Inferior parietal cortex (tissue), 1 donor: ENCODE results near the gene MPO.

ENCODE experiments used
- DNase-seq: peaks from one replicate; pipeline ENCODE4 v3.0.0-alpha.2; 2016; ENCODE audit errors: extremely low spot score

Gene MPO

DNA sequence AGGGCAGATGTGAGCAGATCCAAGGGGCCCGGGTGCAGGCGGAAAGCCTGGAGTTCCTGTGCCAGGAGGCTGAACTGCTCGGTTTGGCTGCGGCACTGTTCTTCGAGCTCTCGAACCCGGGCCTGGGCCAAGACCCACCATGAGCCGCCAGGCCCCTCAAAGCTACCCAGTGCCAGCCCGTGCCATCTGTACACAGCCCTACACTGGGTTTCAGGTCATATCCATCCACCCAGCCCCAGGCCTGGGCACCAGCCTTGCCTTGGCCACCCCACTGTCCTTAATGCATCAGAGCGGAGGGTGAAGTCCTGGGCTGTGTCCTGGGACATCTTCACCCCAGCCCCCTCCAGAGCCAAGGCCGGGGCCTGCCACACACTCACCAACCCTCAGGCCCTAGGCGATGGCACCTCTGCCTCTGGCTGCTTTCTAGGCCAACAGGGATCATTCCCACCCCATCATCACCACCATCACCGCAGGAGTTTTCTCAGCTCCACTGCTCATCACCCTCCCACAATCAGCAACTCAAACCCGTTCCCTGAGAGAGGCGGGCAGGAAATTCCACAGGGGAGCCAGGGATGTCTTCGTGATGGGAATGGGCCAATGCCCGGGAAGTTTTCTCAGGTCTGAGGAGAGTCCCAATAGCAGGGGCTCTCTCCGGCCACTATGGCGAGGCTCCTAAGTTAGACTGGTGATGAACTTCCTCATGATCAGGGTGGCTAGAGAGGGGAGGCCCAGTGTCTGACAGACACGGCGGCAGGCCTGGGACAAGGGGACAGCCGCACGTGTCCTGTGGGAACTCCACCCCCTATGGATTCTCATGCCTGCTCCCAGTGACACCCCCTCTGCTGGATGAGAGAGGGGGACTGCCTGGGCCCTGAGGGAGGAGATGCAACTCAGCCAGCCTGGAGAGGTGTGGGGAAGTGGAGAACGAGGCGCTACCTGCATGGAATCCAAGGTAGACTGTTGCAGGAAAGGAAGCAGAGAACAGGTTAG, 38.7 kb upstream of the MPO start:
- no peak for DNase-seq

DNA sequence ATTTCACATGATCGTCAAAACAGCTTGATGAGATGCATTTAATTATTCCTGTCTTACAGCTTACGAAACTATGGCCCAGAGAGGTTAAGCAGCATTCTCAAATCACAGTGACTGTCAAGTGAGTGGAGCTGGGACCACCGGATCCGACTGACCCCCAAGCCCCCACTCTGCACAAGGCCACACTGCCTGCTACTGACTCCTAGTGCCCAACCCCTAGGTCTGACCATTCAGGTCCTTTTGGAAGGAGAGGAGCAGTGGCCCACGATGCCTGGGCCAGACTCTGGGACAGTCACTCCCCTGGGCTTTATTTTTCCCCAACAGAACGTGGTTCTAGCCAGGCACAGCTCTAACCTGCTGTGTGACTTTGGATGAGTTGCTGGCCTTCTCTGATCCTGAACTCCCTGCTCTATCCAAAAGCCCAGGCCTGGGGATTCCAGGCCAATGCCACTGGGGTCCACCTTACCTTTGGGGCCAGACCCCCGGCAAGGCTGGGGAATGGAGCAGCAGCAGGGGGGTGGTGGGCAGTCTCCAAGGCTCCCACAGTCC, 38.0 kb upstream of the MPO start:
- DNase-seq: no peak

GRCh38 chr17:58318065-58318481, 37.3 kb upstream of the MPO start:
- no peak for DNase-seq

DNA sequence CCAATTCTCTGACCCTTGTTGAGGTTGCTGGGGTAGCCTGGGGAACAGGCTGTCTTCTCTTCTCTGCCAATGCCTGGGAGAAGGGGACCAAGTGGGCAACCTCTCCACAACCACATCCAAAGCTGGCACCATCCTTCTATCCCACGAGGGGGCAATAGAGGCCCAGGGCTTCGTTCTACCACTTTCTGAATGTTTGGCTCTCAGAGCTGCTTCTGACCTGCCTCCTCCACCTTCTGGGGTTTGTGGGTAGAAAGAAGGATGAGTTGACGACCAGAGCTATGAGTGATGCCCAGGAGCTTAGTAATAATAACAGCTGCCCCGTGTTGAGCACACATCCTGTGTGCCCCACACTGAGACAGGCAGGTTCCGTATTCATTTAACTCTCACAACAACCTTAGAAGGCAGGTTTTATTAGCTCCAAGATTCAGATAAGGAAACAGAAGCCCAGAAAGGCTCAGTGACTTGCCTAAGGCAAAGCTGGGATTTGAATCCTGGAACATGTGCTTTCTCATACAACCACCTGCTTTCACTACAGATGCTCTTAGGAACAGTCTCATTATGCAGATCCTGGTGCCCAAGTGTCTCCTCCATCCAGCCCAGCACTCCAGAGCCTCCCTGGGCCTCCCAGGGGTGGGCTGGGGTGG, 36.8 kb upstream of the MPO start:
- no peak for DNase-seq

DNA sequence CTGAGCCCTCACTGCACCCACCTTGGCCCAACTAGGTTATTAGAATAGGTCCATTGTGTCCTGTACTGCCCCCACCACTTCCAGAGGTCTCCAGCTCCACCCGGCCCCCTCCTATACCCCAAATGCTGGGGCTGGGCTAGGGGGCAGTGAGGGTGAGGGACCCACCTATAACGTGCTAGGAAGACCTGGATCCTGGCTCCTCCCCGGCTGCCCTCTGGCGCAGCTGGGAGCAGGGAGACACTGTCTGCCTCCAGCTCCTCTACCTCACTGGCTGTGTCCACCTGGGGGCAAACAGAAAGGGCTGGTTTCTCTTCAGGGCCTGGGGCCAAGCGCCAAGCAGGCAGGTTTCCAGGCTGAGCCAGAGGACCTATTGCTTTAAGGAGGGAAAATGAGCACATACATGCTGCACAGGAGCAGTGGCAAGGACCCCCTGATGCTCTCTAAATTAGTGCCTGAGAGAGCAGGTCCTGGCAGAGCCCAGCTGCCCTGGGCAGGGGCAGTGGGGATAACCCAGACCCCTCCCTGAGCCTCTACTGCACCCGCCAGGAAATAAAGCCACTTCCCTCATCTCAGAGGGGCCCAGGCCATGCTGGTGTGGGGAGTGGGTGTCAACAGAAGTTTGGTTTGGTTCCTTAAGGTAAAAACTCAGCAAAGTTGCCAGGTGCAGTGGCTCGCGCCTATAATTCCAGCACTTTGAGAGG, 35.7 kb upstream of the MPO start:
- no peak for DNase-seq

- no peak for DNase-seq
Observed at GRCh38 chr17:58315750-58316149, 35.0 kb upstream of the MPO start.

DNA sequence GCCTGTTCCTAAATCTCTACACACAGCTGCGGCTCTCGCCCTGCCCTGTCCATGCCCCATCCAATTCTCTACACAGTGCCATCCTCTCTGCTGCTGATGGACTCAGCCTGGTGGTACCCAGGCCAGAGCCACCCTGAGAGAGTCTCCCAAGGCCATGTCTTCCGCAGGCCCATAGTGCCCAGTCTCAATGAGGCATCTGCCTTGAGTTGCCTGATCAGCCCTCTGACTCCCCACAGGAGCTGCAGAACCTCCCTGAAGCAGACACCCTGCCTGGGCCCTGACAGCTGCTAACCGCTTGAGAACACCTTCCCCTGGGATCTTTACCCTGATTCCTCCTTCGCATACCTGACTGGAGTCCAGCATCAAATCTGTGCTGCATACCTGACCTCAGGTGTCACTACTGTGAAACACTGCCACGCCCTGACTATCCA, 34.6 kb upstream of the MPO start:
- no peak for DNase-seq

- DNase-seq: no peak
Observed at GRCh38 chr17:58314706-58315015, 33.9 kb upstream of the MPO start.

DNA sequence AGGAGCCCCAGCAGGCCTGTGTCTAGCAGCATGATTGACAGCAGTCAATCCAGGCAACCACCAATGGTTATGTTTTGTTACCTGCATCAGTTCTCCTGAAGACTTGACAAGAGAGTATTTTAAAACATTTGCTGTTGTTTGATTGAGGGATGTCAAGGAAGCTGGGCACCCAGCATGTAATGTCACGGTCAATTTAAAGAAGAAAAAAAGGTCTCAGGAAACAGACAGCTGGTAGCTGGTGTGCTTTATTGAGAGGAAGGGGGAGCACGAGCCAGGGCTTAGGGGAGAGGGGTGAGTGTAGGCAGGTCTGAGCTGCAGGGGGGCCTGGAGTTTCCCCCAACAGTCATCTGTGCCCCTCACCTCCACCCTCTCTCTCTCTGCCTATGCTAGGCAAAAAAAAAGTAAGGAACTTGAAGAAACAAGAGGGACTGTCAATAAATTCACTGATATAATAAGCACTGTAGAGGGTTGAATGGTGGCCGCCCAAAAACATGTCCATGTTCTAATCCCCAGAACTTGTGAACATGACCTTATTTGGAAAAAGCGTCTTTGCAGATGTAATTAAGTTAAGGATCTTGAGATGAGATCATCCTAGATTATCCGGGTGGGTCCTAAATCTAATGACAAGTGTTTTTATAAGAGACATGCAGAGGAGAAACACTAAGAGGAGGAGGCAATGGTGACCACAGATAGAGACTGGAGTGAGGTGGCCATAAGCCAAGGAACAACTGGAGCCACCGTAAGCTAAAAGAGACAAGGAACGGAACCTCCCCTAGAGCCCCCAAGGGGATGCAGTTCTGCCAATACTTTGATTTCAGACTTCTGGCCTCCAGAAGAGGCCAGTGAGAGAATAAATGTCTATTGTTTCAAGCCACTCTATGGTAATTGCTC, 33.3 kb upstream of the MPO start:
- DNase-seq: no peak

GRCh38 chr17:58312829-58313228, 32.1 kb upstream of the MPO start:
- DNase-seq: no peak

- DNase-seq: no peak
Observed at GRCh38 chr17:58312021-58312630, 31.4 kb upstream of the MPO start.

GRCh38 chr17:58311429-58311894, 30.7 kb upstream of the MPO start:
- no peak for DNase-seq

- DNase-seq: no peak
Observed at GRCh38 chr17:58310511-58311428, 30.0 kb upstream of the MPO start.

DNA sequence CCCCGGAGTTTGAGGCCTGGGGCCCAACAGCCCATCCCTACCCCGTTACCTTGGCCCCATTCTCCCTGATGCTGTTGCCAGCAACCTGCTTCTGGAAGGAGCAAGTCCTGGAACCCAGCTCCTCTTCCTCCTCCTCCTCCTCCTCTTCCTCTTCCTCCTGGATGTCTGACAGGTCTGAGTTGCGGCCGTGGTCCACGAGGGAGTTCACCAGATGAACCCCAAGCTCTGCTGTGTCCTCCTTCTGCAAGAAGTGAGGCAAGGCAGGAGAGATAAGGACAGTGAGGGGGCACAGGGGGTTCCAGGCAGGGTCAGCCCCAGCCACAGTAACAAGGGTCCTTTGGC, 29.2 kb upstream of the MPO start:
- no peak for DNase-seq

DNA sequence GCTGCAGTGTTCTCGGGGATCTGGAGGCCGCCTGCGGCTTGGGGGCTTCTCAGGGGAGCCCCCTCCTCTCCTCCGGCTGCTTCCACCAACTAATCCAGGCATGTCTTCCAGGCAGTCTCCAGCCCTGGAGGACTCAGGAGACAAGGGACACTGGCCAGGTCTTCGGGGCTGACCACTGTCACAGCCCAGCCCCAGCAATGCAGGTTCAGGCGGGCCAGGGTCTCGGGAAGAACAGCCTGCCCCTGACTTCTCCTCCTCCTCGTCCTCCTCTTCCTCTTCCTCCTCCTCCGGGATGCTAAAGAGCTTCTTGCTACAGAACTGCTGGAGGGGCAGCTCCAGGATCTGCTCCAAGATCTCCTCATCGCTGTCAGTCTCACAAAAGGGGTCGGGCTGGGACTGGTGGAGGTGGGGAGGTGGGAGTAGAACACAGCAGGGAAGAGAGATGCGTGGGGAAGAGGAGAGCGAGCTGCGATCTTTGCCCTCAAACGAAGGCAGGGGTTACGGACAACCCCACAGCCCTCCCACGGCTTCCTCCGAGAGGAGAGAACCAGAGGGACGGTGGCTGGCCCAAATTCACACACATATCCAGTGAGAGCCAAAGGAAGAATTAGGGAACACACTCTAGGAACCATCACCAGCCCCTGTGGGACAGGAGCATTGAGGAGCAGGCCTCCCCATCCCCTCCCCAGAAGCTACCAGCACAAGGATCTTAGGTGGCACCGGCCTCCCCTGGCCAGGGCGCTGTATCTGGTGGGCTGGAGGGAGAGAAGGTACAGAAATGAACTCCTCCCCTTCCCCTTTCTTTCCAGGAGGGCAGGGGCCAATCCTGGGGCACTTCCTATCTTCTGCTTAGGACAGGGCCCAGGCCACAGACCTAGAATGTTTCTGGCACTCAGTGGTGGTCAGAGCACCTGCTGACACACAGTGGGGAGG, 28.5 kb upstream of the MPO start:
- no peak for DNase-seq

GRCh38 chr17:58308173-58308984, 27.6 kb upstream of the MPO start:
- DNase-seq: no peak

GRCh38 chr17:58307468-58308172, 26.9 kb upstream of the MPO start:
- no peak for DNase-seq
